Glomerular visceral epithelial cell (primary cell): Measurements from ENCODE around the gene CHST3.

Experiments used
- DNase-seq: peaks from one replicate; pipeline ENCODE4 v3.0.0-alpha.2; 2016; ENCODE audit errors: extremely low spot score

The CHST3 gene

GRCh38 chr10:71948496-71949067, 15.6 kb upstream of the CHST3 start:
- DNase-seq, result no peak

GRCh38 chr10:71950683-71951082, 13.5 kb upstream of the CHST3 start:
- DNase-seq, result no peak

GRCh38 chr10:71952745-71953144, 11.4 kb upstream of the CHST3 start:
- no peak for DNase-seq

- no peak for DNase-seq
These were observed 6.5 kb upstream of the CHST3 start for GRCh38 chr10:71957546-71958275.

GRCh38 chr10:71959526-71959925, 4.7 kb upstream of the CHST3 start:
- no peak for DNase-seq

- DNase-seq, result no peak
These were observed 2.4 kb upstream of the CHST3 start for GRCh38 chr10:71961831-71962230.

GRCh38 chr10:71962901-71963300, 1.3 kb upstream of the CHST3 start:
- no peak for DNase-seq

- DNase-seq, result no peak
These were observed 671 bp upstream of the CHST3 start for GRCh38 chr10:71963351-71964097.

- DNase-seq, result peak; percentile 71
These were observed 734 bp downstream of the CHST3 start for GRCh38 chr10:71964743-71965515.

GRCh38 chr10:71965623-71966022, 1.4 kb downstream of the CHST3 start:
- no peak for DNase-seq

- DNase-seq, result peak; percentile 65
These were observed 2.1 kb downstream of the CHST3 start for GRCh38 chr10:71966046-71967004.

GRCh38 chr10:71967958-71968357, 3.8 kb downstream of the CHST3 start:
- peak; percentile 80 for DNase-seq

- DNase-seq, result peak; percentile 75
These were observed 4.6 kb downstream of the CHST3 start for GRCh38 chr10:71968553-71969474.

GRCh38 chr10:71969929-71970328, 5.7 kb downstream of the CHST3 start:
- no peak for DNase-seq

GRCh38 chr10:71970331-71970730, 6.1 kb downstream of the CHST3 start:
- DNase-seq, result peak; percentile 40

GRCh38 chr10:71970869-71971268, 6.7 kb downstream of the CHST3 start:
- DNase-seq, result no peak

GRCh38 chr10:71971311-71971731, 7.1 kb downstream of the CHST3 start:
- DNase-seq, result no peak

- no peak for DNase-seq
These were observed 7.8 kb downstream of the CHST3 start for GRCh38 chr10:71971769-71972555.
